ENCODE results near the gene FANCF.

DNA sequence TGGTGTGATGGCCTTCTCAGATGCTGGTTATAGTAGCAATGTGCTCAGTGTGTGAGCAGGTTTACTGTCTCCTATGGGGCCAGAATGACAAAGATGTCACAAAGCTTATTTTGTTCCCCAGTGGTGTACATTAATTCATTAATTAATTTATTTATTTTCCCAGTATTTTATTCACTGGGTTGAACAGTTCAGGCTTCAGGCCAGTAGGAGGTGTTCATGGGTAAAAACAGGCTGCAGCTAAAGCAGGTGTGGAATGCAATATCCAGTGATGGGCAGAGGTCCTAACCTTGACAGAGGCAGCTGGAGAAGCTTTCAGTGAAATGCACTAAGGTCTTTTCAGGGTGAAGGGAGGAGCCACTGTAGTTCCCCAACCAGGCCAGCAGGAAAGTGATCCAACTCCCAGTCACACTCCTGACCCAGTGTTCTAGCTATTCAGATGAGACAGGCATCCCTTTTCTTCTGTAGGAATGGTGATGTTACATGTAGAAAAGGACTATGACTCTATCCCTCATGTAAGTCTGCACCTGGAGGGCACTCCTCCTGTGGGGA, 7.8 kb upstream of the FANCF start:
- TF ChIP-seq, protein P1, sequence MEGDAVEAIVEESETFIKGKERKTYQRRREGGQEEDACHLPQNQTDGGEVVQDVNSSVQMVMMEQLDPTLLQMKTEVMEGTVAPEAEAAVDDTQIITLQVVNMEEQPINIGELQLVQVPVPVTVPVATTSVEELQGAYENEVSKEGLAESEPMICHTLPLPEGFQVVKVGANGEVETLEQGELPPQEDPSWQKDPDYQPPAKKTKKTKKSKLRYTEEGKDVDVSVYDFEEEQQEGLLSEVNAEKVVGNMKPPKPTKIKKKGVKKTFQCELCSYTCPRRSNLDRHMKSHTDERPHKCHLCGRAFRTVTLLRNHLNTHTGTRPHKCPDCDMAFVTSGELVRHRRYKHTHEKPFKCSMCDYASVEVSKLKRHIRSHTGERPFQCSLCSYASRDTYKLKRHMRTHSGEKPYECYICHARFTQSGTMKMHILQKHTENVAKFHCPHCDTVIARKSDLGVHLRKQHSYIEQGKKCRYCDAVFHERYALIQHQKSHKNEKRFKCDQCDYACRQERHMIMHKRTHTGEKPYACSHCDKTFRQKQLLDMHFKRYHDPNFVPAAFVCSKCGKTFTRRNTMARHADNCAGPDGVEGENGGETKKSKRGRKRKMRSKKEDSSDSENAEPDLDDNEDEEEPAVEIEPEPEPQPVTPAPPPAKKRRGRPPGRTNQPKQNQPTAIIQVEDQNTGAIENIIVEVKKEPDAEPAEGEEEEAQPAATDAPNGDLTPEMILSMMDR (IDR thresholded peaks at IDR 0.05), result no peak
- no peak for TF ChIP-seq POLR2A (IDR thresholded peaks at IDR 0.05)

Measured in tibial nerve (tissue), 3 donors.